PC-9 (cell line): ENCODE results near the gene C20orf144. TPM values are rescaled to one million over a fixed set of nuclear protein-coding genes. Genes with fewer than 3 reads are reported as not detected.

Experiments
- BruUV-seq: library from RNA; stranded (reverse); fragments of 400-500 nt; replicated peaks from 2 replicates; lab custom pipeline; 2021; lab: Mats Ljungman, UMichigan
- CTCF ChIA-PET: fragments of 300-600 bp; sonication (Branson Sonifier 250); formaldehyde crosslinking; loops from one replicate; lab custom pipeline; 2022; ENCODE audit warnings: antibody characterized with exemption; lab: Charles Lee
- POLR2A ChIA-PET: fragments of 300-600 bp; sonication (Branson Sonifier 250); formaldehyde crosslinking; loops from one replicate; lab custom pipeline; 2022; ENCODE audit warnings: antibody characterized with exemption; ENCODE audit not compliant: unreplicated experiment; lab: Charles Lee
- DNase-seq, 2 experiments: peaks; one replicate each; pipeline versions ENCODE4 v3.0.0 to v3.0.0-alpha.2; 2015 to 2022; ENCODE audit warnings: mixed read lengths in 1 of 2
- H2AFZ ChIP-seq: fragments of 200-600 bp; sonication (generic); 2 replicates; pipeline ENCODE4 v1.8.1; 2017; ENCODE audit warnings: antibody characterized with exemption
- H3F3A ChIP-seq: fragments of 200-600 bp; sonication (generic); 2 replicates; pipeline ENCODE4 v1.8.1; 2017; ENCODE audit warnings: antibody characterized with exemption, mild to moderate bottlenecking, low read depth; ENCODE audit not compliant: insufficient read depth
- H3K27ac ChIP-seq: fragments of 200-600 bp; sonication (generic); 2 replicates; pipeline ENCODE4 v1.6.1; 2016; ENCODE audit warnings: mixed run types
- H3K27me3 ChIP-seq: fragments of 200-600 bp; sonication (generic); 2 replicates; pipeline ENCODE4 v1.6.1; 2016; ENCODE audit warnings: low read depth, mixed run types; ENCODE audit not compliant: insufficient read depth
- H3K36me3 ChIP-seq: fragments of 200-600 bp; sonication (generic); 2 replicates; pipeline ENCODE4 v1.6.1; 2016; ENCODE audit warnings: low read depth, mixed run types
- H3K4me1 ChIP-seq: fragments of 200-600 bp; sonication (generic); replicated peaks from 2 replicates; pipeline ENCODE4 v1.6.1; 2016; ENCODE audit warnings: mixed run types; ENCODE audit not compliant: insufficient read depth
- H3K4me2 ChIP-seq: fragments of 200-600 bp; sonication (generic); 2 replicates; pipeline ENCODE4 v1.6.1; 2017; ENCODE audit warnings: mixed run types
- H3K4me3 ChIP-seq: fragments of 200-600 bp; sonication (generic); 2 replicates; pipeline ENCODE4 v1.6.1; 2016; ENCODE audit warnings: mixed run types
- H3K79me2 ChIP-seq: fragments of 200-600 bp; sonication (generic); 2 replicates; pipeline ENCODE4 v1.6.1; 2017; ENCODE audit warnings: low read depth, mixed run types
- H3K9me2 ChIP-seq: fragments of 200-600 bp; sonication (generic); 2 replicates; pipeline ENCODE4 v1.8.1; 2017; ENCODE audit warnings: mild to moderate bottlenecking; ENCODE audit not compliant: insufficient read depth
- H3K9me3 ChIP-seq: fragments of 200-600 bp; sonication (generic); 2 replicates; pipeline ENCODE4 v1.8.1; 2016; ENCODE audit warnings: low read depth; ENCODE audit not compliant: insufficient read depth
- H4K20me1 ChIP-seq: fragments of 200-600 bp; sonication (generic); 2 replicates; pipeline ENCODE4 v1.8.1; 2017; ENCODE audit not compliant: insufficient read depth
- EZH2 ChIP-seq: fragments of 200-600 bp; sonication (generic); IDR thresholded peaks from 2 replicates; pipeline ENCODE4 v1.8.0; 2017; ENCODE audit warnings: antibody characterized with exemption, low read depth
- intact Hi-C: fragments of 100-400 bp; cut with micrococcal nuclease; formaldehyde crosslinking; loops from one replicate; pipeline ENCODE4 v1.10.0; 2022; ENCODE audit not compliant: unreplicated experiment
- total RNA-seq: library from RNA; stranded (reverse); gene quantifications from 2 replicates; pipeline ENCODE4 v1.2.3, GENCODE V29; 2021
- TF ChIP-seq, protein P1 (sequence below): fragments of 200-600 bp; sonication (generic); conservative IDR thresholded peaks from 2 replicates; pipeline ENCODE4 v1.6.1; 2017; ENCODE audit warnings: mixed run types, antibody characterized with exemption, mild to moderate bottlenecking, moderate library complexity

Gene C20orf144
- total RNA-seq, 1 experiment from 2014 or later: 0.20 TPM

DNA sequence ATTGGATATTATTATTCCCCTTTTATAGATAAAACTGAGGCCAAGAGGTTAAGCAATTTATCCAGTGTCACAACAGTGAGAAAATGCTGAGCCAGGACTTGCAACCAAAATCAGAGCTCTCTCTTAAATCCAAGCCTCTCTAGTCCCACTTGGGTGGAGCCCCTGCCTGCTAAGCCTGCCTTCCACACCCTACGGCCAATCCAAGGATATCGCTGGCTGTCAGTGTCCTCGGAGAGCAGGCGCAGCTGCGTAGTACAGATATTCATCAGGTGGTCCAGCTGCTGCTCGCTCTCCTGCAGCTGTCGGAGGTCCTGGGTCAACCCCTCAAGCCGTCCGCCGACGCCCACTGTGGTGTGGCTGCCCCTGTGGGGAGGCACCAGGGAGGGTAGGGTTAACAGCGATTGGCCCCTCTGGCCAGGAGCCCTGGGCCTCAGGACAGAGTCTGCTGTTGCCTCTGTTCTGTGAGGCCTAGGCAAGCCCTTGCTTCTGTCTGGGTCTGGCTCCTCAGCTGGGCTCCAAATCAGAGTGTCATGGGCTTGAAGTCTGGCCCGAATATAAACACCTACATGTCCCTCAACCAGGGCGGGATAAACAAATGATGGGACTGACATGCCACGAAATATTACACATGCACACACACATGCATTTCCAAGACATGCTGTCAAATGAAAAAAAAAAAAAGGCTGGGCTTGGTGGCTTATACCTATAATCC, 16.0 kb downstream of the C20orf144 start:
- Histone ChIP-seq H2AFZ (no peak overlapping the region), H3K4me1 (peaks cover 7% of the 10 kb centered on the region; the same call in 1 of the 2 replicates), H3K36me3 (no peaks in the 10 kb centered on the region), H3K4me3 (no peak overlapping the region), H3K4me2 (no peak overlapping the region), H3K79me2 (peaks cover 19% of the 10 kb centered on the region), H3F3A (peaks cover 19% of the 10 kb centered on the region; the same call in 1 of the 2 replicates), H3K9me3 (no peaks in the 10 kb centered on the region), H4K20me1 (no peaks in the 10 kb centered on the region), H3K27me3 (no peaks in the 10 kb centered on the region), H3K27ac (no peak overlapping the region), H3K9me2 (no peaks in the 10 kb centered on the region)
- intact Hi-C loops: no loop called here
- no peak for TF ChIP-seq EZH2
- TF ChIP-seq, protein P1, sequence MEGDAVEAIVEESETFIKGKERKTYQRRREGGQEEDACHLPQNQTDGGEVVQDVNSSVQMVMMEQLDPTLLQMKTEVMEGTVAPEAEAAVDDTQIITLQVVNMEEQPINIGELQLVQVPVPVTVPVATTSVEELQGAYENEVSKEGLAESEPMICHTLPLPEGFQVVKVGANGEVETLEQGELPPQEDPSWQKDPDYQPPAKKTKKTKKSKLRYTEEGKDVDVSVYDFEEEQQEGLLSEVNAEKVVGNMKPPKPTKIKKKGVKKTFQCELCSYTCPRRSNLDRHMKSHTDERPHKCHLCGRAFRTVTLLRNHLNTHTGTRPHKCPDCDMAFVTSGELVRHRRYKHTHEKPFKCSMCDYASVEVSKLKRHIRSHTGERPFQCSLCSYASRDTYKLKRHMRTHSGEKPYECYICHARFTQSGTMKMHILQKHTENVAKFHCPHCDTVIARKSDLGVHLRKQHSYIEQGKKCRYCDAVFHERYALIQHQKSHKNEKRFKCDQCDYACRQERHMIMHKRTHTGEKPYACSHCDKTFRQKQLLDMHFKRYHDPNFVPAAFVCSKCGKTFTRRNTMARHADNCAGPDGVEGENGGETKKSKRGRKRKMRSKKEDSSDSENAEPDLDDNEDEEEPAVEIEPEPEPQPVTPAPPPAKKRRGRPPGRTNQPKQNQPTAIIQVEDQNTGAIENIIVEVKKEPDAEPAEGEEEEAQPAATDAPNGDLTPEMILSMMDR: no peak
- POLR2A ChIA-PET: interaction anchor here (0.7 kb wide), 1 partner anchor 17 kb away, joined by 21 read pairs; no protein-coding TSS in a partner anchor
- DNase-seq: peak in 1 of 2 experiments; percentile 25
- CTCF ChIA-PET: no interaction called here
- BruUV-seq: no TSS peak

DNA sequence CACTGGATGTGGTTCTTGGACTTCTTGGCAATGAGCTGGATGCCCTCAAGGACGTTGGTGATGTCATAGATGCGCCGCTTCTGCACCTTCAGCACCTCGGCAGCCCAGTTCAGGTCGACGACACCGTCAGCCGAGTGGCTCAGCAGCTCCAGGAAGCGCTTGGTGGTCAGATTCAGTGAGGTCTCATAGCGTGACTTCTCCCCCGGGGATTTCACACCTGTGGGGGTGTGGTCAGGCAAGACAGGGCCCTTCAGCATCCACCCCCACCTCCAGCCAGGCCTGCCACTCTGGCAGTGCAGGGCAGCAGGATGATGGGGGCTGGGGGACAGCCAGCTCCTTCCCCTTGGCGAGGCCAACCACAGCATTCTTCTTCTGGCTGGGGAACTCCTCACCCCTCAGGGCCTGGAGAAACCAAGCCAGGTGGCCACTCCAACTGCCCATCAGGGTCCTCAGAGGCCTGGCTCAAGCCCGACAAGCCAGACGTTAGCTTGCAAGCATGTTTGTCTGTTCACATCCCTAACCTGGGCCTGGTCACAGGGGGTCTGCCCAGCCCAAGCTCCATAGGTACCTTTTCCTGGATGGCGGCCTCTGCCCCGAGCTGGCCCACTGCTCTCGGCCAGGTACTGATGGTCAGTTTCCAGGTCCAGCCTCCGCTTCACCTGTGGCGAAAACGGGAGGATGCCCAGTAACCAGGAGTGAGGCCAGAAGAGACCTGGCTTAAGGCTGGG, 17.8 kb downstream of the C20orf144 start:
- no peak overlapping the region for H2AFZ ChIP-seq
- H3K27me3 ChIP-seq: no peaks in the 10 kb centered on the region
- no peak overlapping the region for H3K4me2 ChIP-seq
- ChIA-PET POLR2A (interaction anchor here (0.5 to 0.6 kb wide), 2 partner anchors 19 to 40 kb away, joined by 3 to 4 read pairs; partner anchors contain the start of gene PXMP4), CTCF (no interaction called here)
- no peak overlapping the region for H3K4me3 ChIP-seq
- H3F3A ChIP-seq: peaks cover 15% of the 10 kb centered on the region; the same call in 1 of the 2 replicates
- H4K20me1 ChIP-seq: no peaks in the 10 kb centered on the region
- H3K4me1 ChIP-seq: peaks cover 15% of the 10 kb centered on the region
- H3K9me2 ChIP-seq: no peaks in the 10 kb centered on the region
- H3K79me2 ChIP-seq: peaks cover 23% of the 10 kb centered on the region
- no peaks in the 10 kb centered on the region for H3K9me3 ChIP-seq
- BruUV-seq: no TSS peak
- no peaks in the 10 kb centered on the region for H3K36me3 ChIP-seq
- intact Hi-C loops: no loop called here
- H3K27ac ChIP-seq: no peak overlapping the region
- TF ChIP-seq, protein P1: no peak
- TF ChIP-seq EZH2: no peak
- DNase-seq: peak in 1 of 2 experiments; percentile 1

DNA sequence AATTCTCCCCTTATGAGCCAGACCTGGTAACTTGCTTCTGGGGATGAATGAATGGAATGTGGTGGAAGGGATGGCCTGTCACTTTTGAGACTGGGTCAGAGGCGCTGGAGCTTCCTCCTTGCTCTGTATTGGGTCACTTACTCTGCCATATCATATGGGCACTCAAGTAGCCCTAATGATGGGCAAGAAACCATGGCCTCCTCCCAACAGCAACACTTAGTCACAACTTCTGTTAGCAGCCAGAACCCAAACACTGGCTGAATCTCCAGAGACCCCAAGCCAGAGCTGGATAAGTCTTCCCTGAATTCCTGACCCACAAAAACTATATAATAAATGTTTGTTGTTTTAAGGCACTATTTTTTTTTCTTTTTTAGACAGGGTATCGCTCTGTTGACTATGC, 18.6 kb downstream of the C20orf144 start:
- no peaks in the 10 kb centered on the region for H3K9me2 ChIP-seq
- peaks cover 19% of the 10 kb centered on the region for H3K4me1 ChIP-seq
- H3F3A ChIP-seq: peaks cover 14% of the 10 kb centered on the region; the same call in 1 of the 2 replicates
- POLR2A ChIA-PET: interaction anchor here (0.6 kb wide), 1 partner anchor 20 kb away, joined by 4 read pairs; no protein-coding TSS in a partner anchor
- H3K36me3 ChIP-seq: no peaks in the 10 kb centered on the region
- intact Hi-C loops: no loop called here
- no peak overlapping the region for H2AFZ ChIP-seq
- H3K27me3 ChIP-seq: no peaks in the 10 kb centered on the region
- TF ChIP-seq, protein P1: no peak
- no peak for TF ChIP-seq EZH2
- CTCF ChIA-PET: no interaction called here
- no peak overlapping the region for H3K4me3 ChIP-seq
- no TSS peak for BruUV-seq
- no peaks in the 10 kb centered on the region for H3K9me3 ChIP-seq
- no peak overlapping the region for H3K4me2 ChIP-seq
- H4K20me1 ChIP-seq: no peaks in the 10 kb centered on the region
- no peak for DNase-seq
- H3K27ac ChIP-seq: no peak overlapping the region
- H3K79me2 ChIP-seq: peaks cover 30% of the 10 kb centered on the region
